ENCODE results near the gene HDHD5.
A peak's percentile ranks its signal among the peaks of the same experiment; 100 is the strongest.

HDHD5 gene

DNA sequence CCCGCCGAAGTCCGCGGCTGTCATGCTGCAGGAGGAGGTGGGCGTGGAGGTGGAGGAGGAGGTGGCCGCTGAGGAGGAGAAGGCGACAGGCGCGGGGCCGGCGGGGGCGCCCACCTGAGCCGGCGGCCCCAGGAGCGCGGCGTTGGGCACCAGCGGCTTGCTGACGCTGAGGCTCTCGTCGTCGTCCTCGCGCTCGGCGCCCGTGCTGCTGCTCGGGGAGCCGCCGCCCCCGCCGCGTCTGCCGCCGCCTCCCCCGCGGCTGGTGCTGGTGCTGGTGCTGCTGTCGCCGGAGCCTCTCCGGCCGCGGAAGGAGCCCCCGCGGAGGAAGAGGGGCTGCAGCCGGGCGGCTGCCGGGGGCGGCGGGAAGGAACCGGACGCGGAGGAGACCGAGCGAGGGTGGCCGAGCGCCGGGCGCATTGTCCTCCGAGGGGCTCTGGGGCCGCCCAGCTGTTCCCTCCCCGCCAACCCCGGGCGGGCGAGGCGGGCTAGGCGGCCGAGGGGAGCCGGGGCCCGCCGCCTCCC lies 38.3 kb downstream of the HDHD5 start:
- no peak for DNase-seq (ENCODE audit: low read depth)
- H3K4me3 ChIP-seq (replicated peaks; ENCODE audit: low read depth, low read length), result peak overlapping the region; percentile 34
- no peak for TF ChIP-seq CTCF (IDR thresholded peaks at IDR 0.05; ENCODE audit: low read length, missing control alignments)

GRCh38 chr22:17120281-17120680 lies 38.8 kb downstream of the HDHD5 start:
- no peak overlapping the region for H3K4me3 ChIP-seq (replicated peaks; ENCODE audit: low read depth, low read length)
- DNase-seq (ENCODE audit: low read depth), result peak; percentile 53
- TF ChIP-seq CTCF (IDR thresholded peaks at IDR 0.05; ENCODE audit: low read length, missing control alignments), result no peak

DNA sequence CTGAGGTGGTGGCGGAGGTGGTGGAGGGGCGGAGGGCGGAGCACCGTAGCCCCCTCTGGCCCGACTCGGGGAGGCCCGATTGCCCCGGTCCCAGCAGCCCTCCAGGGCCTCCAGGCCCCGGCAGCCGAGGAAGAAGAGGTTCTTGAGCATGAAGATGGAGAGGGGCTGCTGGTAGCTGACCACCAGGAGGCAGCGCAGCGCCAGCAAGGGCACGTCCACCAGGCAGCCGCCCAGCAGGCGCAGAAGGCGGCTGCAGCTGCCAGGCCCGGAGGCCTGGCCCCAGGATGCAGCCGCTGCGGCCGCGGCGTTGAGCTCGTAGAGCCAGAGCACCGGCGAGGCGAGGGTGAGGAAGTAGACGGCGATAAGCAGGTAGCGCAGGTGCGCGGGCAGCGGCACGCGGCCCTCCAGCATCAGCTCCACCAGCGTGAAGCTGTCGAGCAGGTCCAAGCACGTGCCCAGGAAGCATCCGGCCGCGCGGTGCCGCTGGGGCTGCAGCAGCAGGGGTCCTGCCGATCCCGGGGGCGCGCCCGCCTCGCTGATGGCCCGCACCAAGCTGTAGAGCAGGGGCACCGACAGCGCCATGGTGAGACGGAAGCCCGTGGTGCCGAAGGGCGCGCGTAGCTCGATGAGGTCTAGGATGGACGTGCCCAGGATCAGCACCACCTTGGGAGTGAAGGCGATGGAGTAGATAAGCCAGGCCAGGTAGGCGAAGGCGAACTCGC lies 39.4 kb downstream of the HDHD5 start:
- no peak for DNase-seq (ENCODE audit: low read depth)
- no peak overlapping the region for H3K4me3 ChIP-seq (replicated peaks; ENCODE audit: low read depth, low read length)
- no peak for TF ChIP-seq CTCF (IDR thresholded peaks at IDR 0.05; ENCODE audit: low read length, missing control alignments)

DNA sequence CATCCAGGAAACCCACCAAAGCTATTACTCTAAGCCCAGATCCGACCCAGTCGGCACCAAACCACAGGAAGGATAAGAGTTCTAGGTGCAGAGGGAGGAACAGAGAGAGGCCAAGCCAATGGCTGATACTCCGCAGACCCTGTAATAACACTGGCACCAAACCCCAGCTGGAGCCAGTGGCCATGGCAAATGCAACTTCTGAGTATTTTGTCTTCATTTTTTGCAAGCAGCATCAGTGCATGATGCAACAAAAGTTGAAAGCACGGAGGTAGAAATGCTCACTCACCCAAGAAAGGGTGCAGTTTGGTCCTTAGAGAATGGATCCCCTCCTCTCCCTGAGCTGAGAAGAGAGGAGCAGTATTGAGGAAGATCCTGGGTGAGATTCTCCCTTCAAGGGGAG lies 40.7 kb downstream of the HDHD5 start:
- no peak for DNase-seq (ENCODE audit: low read depth)
- H3K4me3 ChIP-seq (replicated peaks; ENCODE audit: low read depth, low read length), result no peak overlapping the region
- no peak for TF ChIP-seq CTCF (IDR thresholded peaks at IDR 0.05; ENCODE audit: low read length, missing control alignments)

GRCh38 chr22:17117890-17118289 lies 41.2 kb downstream of the HDHD5 start:
- no peak overlapping the region for H3K4me3 ChIP-seq (replicated peaks; ENCODE audit: low read depth, low read length)
- TF ChIP-seq CTCF (IDR thresholded peaks at IDR 0.05; ENCODE audit: low read length, missing control alignments), result no peak

GRCh38 chr22:17117400-17117799 lies 41.7 kb downstream of the HDHD5 start:
- no peak for DNase-seq (ENCODE audit: low read depth)
- TF ChIP-seq CTCF (IDR thresholded peaks at IDR 0.05; ENCODE audit: low read length, missing control alignments), result no peak
- no peak overlapping the region for H3K4me3 ChIP-seq (replicated peaks; ENCODE audit: low read depth, low read length)

More at GRCh38 chr22:17117890-17118289, 41.2 kb downstream of the HDHD5 start:
- no peak for DNase-seq (ENCODE audit: low read depth)
